Dermis blood vessel endothelial cell (primary cell): Measurements from ENCODE around the gene PPP4R4. TPM values are rescaled to one million over a fixed set of nuclear protein-coding genes. Genes with fewer than 3 reads are reported as not detected.

ENCODE experiments used
- DNase-seq: peaks from one replicate; pipeline ENCODE4 v3.0.0; 2010
- total RNA-seq: library from RNA; depleted of rRNA; stranded (reverse); fragments of >200 nt; gene quantifications from 2 replicates; pipeline ENCODE4 v1.2.3, GENCODE V29; 2014

Gene PPP4R4
- total RNA-seq, 1 donor from 2014 or later = not detected

- no peak for DNase-seq
Measured at GRCh38 chr14:94310248-94310647, 136.1 kb downstream of the PPP4R4 start.

DNA sequence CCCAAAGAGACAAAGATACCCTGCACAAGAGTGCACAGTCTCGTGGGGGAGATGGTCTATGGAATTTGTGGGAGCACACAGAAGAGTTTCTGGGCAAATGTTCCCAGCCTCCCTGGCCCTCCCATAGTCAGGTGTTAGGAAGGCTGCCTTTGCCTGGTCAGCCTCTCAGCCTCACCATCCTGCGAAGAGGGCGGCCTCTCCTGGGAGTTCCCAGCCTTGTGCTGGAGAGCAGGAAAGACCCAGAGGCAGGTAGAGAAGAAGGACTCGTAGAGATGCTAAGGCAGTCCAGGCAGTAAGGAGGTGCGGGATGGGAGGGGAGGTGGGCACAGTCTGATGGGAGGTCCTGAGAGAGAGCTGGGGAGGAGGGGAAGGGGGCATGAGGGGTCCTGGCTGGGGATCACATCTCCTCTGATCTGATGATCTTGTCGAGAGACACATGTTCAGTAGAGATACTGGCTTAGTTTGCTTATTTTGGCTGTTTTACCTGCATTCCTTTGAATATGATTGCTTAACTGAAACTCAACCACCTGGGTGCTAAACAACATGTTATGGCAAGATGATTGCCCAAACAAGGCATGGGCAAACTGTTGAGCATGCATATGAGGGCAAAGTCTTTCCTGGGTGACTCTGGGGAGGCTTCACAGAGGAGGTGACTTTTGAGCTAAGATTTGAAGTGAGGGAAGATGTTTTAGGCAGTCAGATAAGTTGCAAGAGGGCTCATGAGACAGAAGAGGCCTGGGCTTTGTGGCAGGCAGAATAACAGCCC is 138.5 kb downstream of the PPP4R4 start:
- no peak for DNase-seq

DNA sequence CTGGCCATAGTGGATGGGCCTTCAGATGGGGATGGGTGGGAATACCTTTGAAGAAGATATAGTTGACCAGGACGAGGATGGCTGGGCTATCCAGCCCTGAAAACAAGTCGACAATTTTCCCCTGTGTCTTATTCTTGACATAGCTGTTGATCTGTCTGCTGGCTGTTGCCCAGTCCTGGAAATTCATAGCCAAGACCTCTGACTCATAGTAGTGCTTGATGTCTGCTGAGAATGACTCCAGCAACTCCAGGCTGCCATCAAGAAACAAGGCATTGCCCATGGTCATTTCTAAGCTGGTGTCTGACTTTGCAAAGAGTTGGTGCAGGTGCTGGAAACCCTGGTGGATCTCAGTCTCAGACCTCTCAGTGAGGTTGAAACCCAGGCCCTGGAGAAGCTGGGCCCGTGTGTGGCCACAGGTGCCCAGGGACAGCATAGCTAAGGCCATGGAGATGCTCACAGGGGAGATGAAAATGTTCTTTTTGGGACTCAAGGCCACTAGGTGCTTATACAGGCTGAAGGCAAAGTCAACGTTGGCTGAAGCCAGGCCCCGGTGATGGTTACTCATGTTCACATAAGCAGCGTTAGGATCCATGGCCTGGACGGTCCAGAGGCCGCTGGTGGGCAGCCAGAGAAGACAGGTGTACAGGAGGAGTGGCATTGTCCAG is 140.0 kb downstream of the PPP4R4 start:
- no peak for DNase-seq

DNA sequence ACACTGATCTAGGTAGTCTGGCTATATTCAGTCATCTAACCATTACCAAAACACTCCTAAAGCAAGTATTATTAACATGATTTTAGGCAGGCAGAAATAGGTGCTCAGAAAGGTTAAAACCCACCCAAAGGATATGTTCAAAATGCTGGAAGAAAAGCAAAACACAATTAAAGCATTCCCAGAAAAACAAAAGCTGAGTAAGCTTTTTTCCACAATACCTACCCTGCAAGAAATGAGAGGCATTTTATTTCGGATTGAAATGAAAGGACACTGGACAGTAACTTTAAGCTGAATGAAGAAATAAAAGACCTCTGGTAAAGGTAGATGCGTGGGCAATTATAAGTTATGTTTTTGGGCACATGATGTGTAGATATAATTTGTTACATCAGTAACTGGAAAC is 140.8 kb downstream of the PPP4R4 start:
- DNase-seq = no peak

DNA sequence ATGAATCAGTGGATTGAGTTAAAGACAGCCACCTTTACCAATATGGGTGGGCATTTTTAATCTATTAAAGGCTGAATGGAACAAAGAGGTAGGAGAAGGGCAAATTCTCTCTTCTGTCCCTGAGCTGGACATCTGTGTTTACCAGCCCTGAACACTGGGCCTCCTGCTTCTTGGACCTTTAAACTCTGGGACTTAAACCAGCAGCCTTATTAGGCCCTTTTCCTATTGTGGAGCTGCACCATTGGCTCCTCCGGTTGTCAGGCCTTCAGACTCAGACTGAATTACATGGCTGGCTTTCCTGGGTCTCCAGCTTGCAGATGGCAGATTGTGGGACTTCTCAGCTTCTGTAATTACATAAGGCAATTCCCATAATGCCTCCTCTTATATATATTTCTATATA is 142.6 kb downstream of the PPP4R4 start:
- DNase-seq = no peak

DNA sequence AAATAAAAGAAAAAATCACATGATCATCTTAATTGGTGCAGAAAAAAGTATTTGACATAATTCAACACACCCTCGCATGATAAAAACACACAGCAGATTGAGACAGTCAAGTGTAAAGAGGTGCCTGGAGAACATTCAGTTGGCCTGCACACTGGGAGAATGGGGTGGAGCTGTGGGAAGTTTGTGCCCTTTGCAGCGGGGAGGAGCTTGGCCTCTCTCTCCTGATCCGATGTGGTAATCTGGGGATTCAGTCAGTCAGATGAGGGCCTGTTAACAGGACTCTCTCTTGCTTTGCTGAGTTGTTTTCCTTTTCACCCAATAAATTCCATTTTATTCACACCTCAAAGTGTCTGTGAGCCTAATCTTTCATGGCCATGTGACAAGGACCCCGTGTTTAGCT is 143.1 kb downstream of the PPP4R4 start:
- no peak for DNase-seq

GRCh38 chr14:94320243-94320642 is 146.1 kb downstream of the PPP4R4 start:
- no peak for DNase-seq

DNA sequence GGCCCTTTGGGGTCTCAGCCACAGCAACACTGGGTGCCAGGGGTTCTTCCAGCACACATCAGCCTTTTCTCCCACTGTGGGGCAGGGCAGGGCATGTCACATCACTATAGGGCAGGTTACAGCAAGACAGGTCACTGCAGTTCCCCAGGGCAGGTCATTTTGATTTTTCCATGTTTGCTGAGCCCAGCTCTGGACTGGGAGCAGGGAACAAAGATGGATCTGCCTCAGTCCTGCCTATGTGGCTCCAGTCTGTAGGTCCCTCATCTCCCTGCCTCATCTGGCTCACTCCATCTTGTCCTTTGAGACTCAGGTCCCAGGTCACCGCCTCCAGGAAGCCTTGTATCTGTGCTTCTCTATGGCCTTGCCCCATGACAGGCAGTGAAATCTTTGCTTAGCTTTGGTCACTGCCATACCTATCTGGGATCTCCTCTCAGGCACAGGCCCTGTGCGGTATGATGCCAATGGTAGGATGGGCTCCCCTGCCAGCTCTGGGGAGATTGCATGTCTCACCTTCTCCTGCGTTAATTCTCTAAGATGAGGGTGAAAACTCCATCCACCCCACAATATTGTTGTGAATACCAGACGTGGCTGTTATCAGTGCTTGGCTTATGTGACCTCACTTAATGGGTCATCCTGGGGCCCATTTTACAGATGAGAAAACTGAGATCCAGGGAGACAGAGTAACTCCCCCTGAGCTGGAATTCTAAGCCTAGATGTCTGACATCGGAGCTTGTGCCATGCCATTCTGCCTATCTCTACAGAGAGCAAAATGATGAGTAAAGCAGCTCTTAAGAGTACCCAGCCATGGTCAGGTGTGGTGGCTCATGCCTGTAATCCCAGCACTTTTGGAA is 147.5 kb downstream of the PPP4R4 start:
- no peak for DNase-seq

DNA sequence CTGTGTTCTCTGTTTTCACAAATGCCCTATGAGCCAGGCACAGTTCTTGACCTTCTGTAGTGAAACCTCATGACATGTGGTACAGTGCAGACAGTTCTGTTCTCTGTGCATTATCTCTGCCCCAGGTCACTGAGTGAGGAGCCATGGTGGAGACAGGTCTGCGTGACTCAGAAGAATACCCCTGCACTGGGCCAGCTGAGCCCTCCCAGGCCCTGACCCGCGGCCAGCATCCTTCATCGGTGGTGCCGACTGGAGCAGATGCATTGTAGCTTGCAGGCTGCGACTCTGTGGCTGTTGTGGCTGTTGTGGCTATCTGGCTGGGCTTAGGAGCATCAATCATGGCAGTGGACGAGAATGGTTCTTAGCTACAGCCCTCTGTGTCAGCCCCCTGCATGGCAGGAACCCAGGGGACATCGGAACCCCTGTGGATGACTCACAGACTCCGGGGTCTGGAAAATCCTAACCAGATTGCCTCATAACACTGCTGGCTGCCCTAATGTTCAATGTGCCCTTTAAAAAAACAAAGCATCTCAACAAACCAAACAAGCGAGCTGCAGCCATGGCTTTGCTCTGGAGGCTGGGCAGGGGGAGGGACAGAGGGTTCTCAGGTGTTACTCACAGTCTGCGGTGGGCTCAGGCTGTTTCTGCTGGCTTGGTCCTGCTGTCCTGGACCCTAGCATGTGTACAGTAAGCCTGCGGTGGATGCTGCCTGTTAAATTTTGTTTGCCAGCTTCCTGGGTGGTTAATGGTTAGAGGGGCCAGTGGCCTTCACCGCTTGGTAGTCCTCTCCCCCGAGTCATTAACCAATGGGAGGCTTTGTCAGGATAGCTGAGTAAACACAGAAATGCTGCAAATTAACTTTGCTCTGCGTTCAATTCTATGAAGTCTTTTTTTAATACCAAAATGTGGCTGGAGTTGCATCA is 148.8 kb downstream of the PPP4R4 start, which contains the start of gene SERPINA6:
SERPINA6 (minus strand) TSS at position 689 of the 923 bp plus-strand sequence. CDS start 8,688 bp downstream, outside the sequence.
- no peak for DNase-seq

DNA sequence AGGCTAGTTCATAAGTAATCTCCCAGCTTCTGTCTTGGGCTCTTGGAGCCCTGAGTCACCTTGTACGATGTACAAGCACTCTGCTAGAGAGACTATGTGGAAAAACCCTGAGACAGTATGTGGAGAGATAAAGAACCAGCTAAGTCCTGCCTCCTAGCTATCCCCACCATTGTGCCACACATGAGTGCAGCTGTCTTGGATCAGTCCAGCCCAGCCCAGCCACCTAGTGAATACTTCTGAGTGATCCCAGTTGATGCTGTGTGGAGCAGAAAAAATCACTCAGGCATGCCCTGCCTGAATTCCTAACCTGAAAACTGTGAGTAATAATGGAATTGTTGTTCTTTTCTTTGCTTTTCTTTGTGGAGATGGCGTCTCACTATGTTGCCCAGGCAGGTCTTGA is 154.1 kb downstream of the PPP4R4 start:
- DNase-seq = no peak

Other genes starting within 250 kb of the PPP4R4 start
- gene FAM181A, start 247.0 kb upstream of the PPP4R4 start, total RNA-seq = not detected in 2 replicates
- gene ASB2, start 197.8 kb upstream of the PPP4R4 start, total RNA-seq = 0.05 TPM in 1 of 2 replicates, not detected in the other
- gene CCDC197, start 177.0 kb upstream of the PPP4R4 start, total RNA-seq = not detected in 2 replicates
- gene OTUB2, start 148.0 kb upstream of the PPP4R4 start, total RNA-seq = 0.68 and 0.84 TPM in 2 replicates
- 108 and 135 TPM in 2 replicates for gene DDX24, start 93.1 kb upstream of the PPP4R4 start, total RNA-seq
- gene IFI27L1, start 93.0 kb upstream of the PPP4R4 start, total RNA-seq = 7.3 and 14.0 TPM in 2 replicates
- 75.5 and 375 TPM in 2 replicates for gene IFI27, start 63.6 kb upstream of the PPP4R4 start, total RNA-seq
- gene IFI27L2, start 44.7 kb upstream of the PPP4R4 start, total RNA-seq = 4.0 and 10.2 TPM in 2 replicates
- gene SERPINA10, start 118.9 kb downstream of the PPP4R4 start, total RNA-seq = not detected in 2 replicates
- gene SERPINA6, start 149.0 kb downstream of the PPP4R4 start, total RNA-seq = not detected in 2 replicates
- not detected in 2 replicates for gene SERPINA2, start 192.4 kb downstream of the PPP4R4 start, total RNA-seq
- 0.23 and 0.51 TPM in 2 replicates for gene SERPINA1, start 214.3 kb downstream of the PPP4R4 start, total RNA-seq